Endothelial cell of umbilical vein (primary cell): ENCODE results near the gene STIM1. TPM values are rescaled to one million over a fixed set of nuclear protein-coding genes. Genes with fewer than 3 reads are reported as not detected.

ENCODE experiments used
- BruUV-seq: library from RNA; stranded (reverse); fragments of 400-500 nt; replicated peaks from 2 replicates; lab custom pipeline; 2021; lab: Mats Ljungman, UMichigan
- CTCF ChIA-PET: fragments of 300-600, 350-600 bp; sonication (Branson Sonifier 250); formaldehyde crosslinking; loops from one replicate; lab custom pipeline; 2021; ENCODE audit warnings: antibody characterized with exemption, inconsistent platforms; lab: Charles Lee
- POLR2A ChIA-PET: fragments of 300-600, 350-600 bp; sonication (Branson Sonifier 250); formaldehyde crosslinking; loops from one replicate; lab custom pipeline; 2021; ENCODE audit warnings: antibody characterized with exemption, inconsistent platforms; lab: Charles Lee
- DNase-seq: peaks from one replicate; pipeline ENCODE4 v3.0.0-alpha.2; 2011; ENCODE audit warnings: low read depth, low spot score
- FAIRE-seq: peaks from 2 replicates; lab custom pipeline; 2011; peaks lifted over from hg19 to GRCh38; lab: Jason Lieb, UNC
- H2AFZ ChIP-seq: 2 replicates; pipeline ENCODE4 v1.6.0; 2012; ENCODE audit warnings: low read depth, low read length, control low read depth, inconsistent platforms
- H3K27ac ChIP-seq: 2 replicates; pipeline ENCODE4 v1.5.1; 2011; ENCODE audit warnings: low read depth, mild to moderate bottlenecking, control low read depth, low read length, moderate library complexity; ENCODE audit not compliant: insufficient read depth
- H3K27me3 ChIP-seq, 2 experiments: 2 replicates each; pipeline versions ENCODE4 v1.6.0 to v1.6.1; 2011; ENCODE audit warnings: low read length in 2 of 2, mixed read lengths in 1 of 2; ENCODE audit not compliant: control insufficient read depth in 2 of 2, insufficient read depth in 2 of 2
- H3K36me3 ChIP-seq, 2 experiments: 2 replicates in 1 of 2; 3 replicates in 1 of 2; pipeline ENCODE4 v1.5.1; 2011; ENCODE audit warnings: low read length in 2 of 2, mild to moderate bottlenecking in 1 of 2, moderate library complexity in 1 of 2; ENCODE audit not compliant: control insufficient read depth in 2 of 2, insufficient read depth in 2 of 2; ENCODE audit errors: extremely low read depth in 1 of 2
- H3K4me1 ChIP-seq: 3 replicates; pipeline ENCODE4 v1.5.1; 2011; ENCODE audit warnings: mild to moderate bottlenecking, low read length; ENCODE audit not compliant: control insufficient read depth, insufficient read depth; ENCODE audit errors: extremely low read depth
- H3K4me2 ChIP-seq: 2 replicates; pipeline ENCODE4 v1.6.1; 2011; ENCODE audit warnings: low read length, control low read depth, mixed read lengths; ENCODE audit not compliant: insufficient read depth
- H3K4me3 ChIP-seq, 3 experiments: fragments of 200-600 bp in 1 of 3; sonication (generic), shearing (Covaris generic) in 1 of 3; replicated peaks in 1 of 3; 2 replicates each; pipeline ENCODE4 v1.5.1; 2011 to 2016; ENCODE audit warnings: control low read depth in 3 of 3, low read length in 3 of 3, mild to moderate bottlenecking in 2 of 3, inconsistent platforms in 1 of 3, low read depth in 1 of 3, moderate library complexity in 1 of 3; ENCODE audit not compliant: insufficient read depth in 1 of 3
- H3K79me2 ChIP-seq: 2 replicates; pipeline ENCODE4 v1.6.0; 2012; ENCODE audit warnings: low read length, inconsistent platforms; ENCODE audit not compliant: control insufficient read depth, insufficient read depth
- H3K9ac ChIP-seq: replicated peaks from 2 replicates; pipeline ENCODE3; 2011; ENCODE audit warnings: low read length, control low read depth; ENCODE audit not compliant: insufficient read depth; ENCODE audit errors: extremely low read depth
- H3K9me1 ChIP-seq: replicated peaks from 3 replicates; pipeline ENCODE4 v1.6.0; 2011; ENCODE audit warnings: mild to moderate bottlenecking, low read length; ENCODE audit not compliant: control insufficient read depth, insufficient read depth; ENCODE audit errors: extremely low read depth
- H3K9me3 ChIP-seq: replicated peaks from 2 replicates; pipeline ENCODE4 v1.5.1; 2012; ENCODE audit warnings: low read length, inconsistent platforms; ENCODE audit not compliant: control insufficient read depth, insufficient read depth
- H4K20me1 ChIP-seq: replicated peaks from 2 replicates; pipeline ENCODE3; 2011; ENCODE audit warnings: mild to moderate bottlenecking, low read length; ENCODE audit not compliant: control insufficient read depth, insufficient read depth; ENCODE audit errors: extremely low read depth
- EZH2 ChIP-seq: IDR thresholded peaks from 2 replicates; pipeline ENCODE4 v1.6.1; 2012; ENCODE audit warnings: borderline replicate concordance, low read depth, mild to moderate bottlenecking, moderate library complexity, low read length, inconsistent platforms; ENCODE audit not compliant: severe bottlenecking
- FOS ChIP-seq: IDR thresholded peaks from 2 replicates; pipeline ENCODE4 v1.6.1; 2011; ENCODE audit warnings: mild to moderate bottlenecking, low read length, moderate library complexity, borderline replicate concordance; ENCODE audit not compliant: insufficient read depth
- GATA2 ChIP-seq: IDR thresholded peaks from 2 replicates; pipeline ENCODE4 v1.7.0; 2011; ENCODE audit warnings: low read depth, mild to moderate bottlenecking, moderate library complexity, mixed read lengths, low read length; ENCODE audit not compliant: insufficient read length, insufficient read depth
- JUN ChIP-seq: IDR thresholded peaks from 2 replicates; pipeline ENCODE4 v1.6.1; 2011; ENCODE audit warnings: borderline replicate concordance, low read depth; ENCODE audit not compliant: insufficient read length, insufficient read depth
- MYC ChIP-seq: IDR thresholded peaks from one replicate; pipeline ENCODE4 v1.6.1; 2011; ENCODE audit warnings: mild to moderate bottlenecking, low read depth, low read length
- POLR2A ChIP-seq: IDR thresholded peaks from 2 replicates; pipeline ENCODE4 v1.6.1; 2012; ENCODE audit warnings: low read depth, mild to moderate bottlenecking, control low read depth, low read length
- POLR2AphosphoS5 ChIP-seq: IDR thresholded peaks from 2 replicates; pipeline ENCODE4 v1.6.1; 2012; ENCODE audit warnings: low read depth, mild to moderate bottlenecking, control low read depth, low read length, moderate library complexity; ENCODE audit not compliant: insufficient read depth
- dilution Hi-C: fragments of 300-500 bp; cut with MboI; formaldehyde crosslinking; loops from one replicate; pipeline ENCODE4 v1.15.0; 2019; ENCODE audit warnings: low sequenced_read_pairs; ENCODE audit not compliant: extremely low pct_ligation_motif_present
- intact Hi-C: fragments of 100-400 bp; cut with micrococcal nuclease; formaldehyde crosslinking; loops from one replicate; pipeline ENCODE4 v1.10.0; 2022
- polyA plus RNA-seq, 4 experiments: library from polyadenylated mRNA; depleted of rRNA in 3 of 4; stranded (reverse) in 3 of 4; unstranded in 1 of 4; fragments of >200 nt; gene quantifications; 2 replicates each; pipeline versions ENCODE4 v1.2.1 to v1.2.3, GENCODE V29; 2011 to 2012; ENCODE audit warnings: missing spikeins in 1 of 4
- total RNA-seq: library from RNA; stranded (reverse); gene quantifications from 2 replicates; pipeline ENCODE4 v1.2.3, GENCODE V29; 2021
- TF ChIP-seq, protein P1 (sequence below): IDR thresholded peaks from 2 replicates; pipeline ENCODE4 v1.6.1; 2011; ENCODE audit not compliant: insufficient read depth, insufficient read length
- TF ChIP-seq, protein P2 (sequence below), 2 donors: IDR thresholded peaks; 1 replicate in 1 of 2; 2 replicates in 1 of 2; pipeline ENCODE4 v1.5.1; 2011; ENCODE audit warnings: low read length in 2 of 2, mild to moderate bottlenecking in 2 of 2, moderate library complexity in 2 of 2, control low read depth in 1 of 2, inconsistent platforms in 1 of 2, low read depth in 1 of 2; ENCODE audit not compliant: insufficient read depth in 1 of 2; ENCODE audit errors: extremely low read depth in 1 of 2

Gene STIM1
- total and polyA plus RNA-seq, 2 donors (not counting 3 experiments of a cell fraction or from before 2014, with no cell fraction given): 32.7 to 33.4 TPM

GRCh38 chr11:4086575-4087353, 231.3 kb downstream of the STIM1 start:
- ChIA-PET POLR2A (no interaction called here), CTCF (interaction anchor here (1.3 to 1.8 kb wide), 3 partner anchors 232 to 237 kb away, joined by 4 to 6 read pairs (median 5); partner anchors contain the start of gene STIM1)
- Histone ChIP-seq H3K4me3 (no peak overlapping the region), H2AFZ (no peak overlapping the region), H3K9me1 (no peaks in the 10 kb centered on the region), H4K20me1 (no peaks in the 10 kb centered on the region), H3K79me2 (no peaks in the 10 kb centered on the region), H3K27me3 (no peaks in the 10 kb centered on the region), H3K4me2 (no peak overlapping the region), H3K4me1 (no peaks in the 10 kb centered on the region), H3K27ac (no peak overlapping the region), H3K9me3 (no peaks in the 10 kb centered on the region), H3K36me3 (peaks cover 0 to 11% of the 10 kb centered on the region in 2 experiments), H3K9ac (no peak overlapping the region)
- dilution Hi-C loops (no loop called here), intact Hi-C loops (no loop called here)
- no TSS peak for BruUV-seq
- no peak for DNase-seq
- no peak for FAIRE-seq
- TF ChIP-seq, protein P1, sequence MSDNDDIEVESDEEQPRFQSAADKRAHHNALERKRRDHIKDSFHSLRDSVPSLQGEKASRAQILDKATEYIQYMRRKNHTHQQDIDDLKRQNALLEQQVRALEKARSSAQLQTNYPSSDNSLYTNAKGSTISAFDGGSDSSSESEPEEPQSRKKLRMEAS: no peak
- TF ChIP-seq EZH2 (no peak), MYC (no peak), POLR2A (no peak), JUN (no peak), FOS (no peak), GATA2 (no peak), POLR2AphosphoS5 (no peak)
- TF ChIP-seq, protein P2, sequence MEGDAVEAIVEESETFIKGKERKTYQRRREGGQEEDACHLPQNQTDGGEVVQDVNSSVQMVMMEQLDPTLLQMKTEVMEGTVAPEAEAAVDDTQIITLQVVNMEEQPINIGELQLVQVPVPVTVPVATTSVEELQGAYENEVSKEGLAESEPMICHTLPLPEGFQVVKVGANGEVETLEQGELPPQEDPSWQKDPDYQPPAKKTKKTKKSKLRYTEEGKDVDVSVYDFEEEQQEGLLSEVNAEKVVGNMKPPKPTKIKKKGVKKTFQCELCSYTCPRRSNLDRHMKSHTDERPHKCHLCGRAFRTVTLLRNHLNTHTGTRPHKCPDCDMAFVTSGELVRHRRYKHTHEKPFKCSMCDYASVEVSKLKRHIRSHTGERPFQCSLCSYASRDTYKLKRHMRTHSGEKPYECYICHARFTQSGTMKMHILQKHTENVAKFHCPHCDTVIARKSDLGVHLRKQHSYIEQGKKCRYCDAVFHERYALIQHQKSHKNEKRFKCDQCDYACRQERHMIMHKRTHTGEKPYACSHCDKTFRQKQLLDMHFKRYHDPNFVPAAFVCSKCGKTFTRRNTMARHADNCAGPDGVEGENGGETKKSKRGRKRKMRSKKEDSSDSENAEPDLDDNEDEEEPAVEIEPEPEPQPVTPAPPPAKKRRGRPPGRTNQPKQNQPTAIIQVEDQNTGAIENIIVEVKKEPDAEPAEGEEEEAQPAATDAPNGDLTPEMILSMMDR (IDR thresholded peaks at IDR 0.05; ENCODE audit: extremely low read depth in 1 of 2, insufficient read depth in 1 of 2, low read depth in 1 of 2, low read length in 2 of 2): no peak
